K562 (cell line): ENCODE results near the gene DTL. TPM values are rescaled to one million over a fixed set of nuclear protein-coding genes. Genes with fewer than 3 reads are reported as not detected.

ENCODE experiments used
- ATF7 ChIP-seq: fragments of 450-650 bp; IDR thresholded peaks from 2 replicates; pipeline ENCODE4 v1.7.1; 2014; ENCODE audit warnings: mild to moderate bottlenecking, moderate library complexity
- BMI1 ChIP-seq: fragments of 150-350 bp; IDR thresholded peaks from 2 replicates; pipeline ENCODE4 v1.6.1; 2014; ENCODE audit warnings: low read length
- C11orf30 ChIP-seq: fragments of 450-650 bp; IDR thresholded peaks from 2 replicates; pipeline ENCODE4 v1.6.1; 2016; ENCODE audit warnings: low read depth, mild to moderate bottlenecking
- CC2D1A ChIP-seq: fragments of 450-650 bp; IDR thresholded peaks from 2 replicates; pipeline ENCODE4 v1.6.1; 2017; ENCODE audit warnings: mild to moderate bottlenecking
- CHAMP1 ChIP-seq: fragments of 450-650 bp; IDR thresholded peaks from 2 replicates; pipeline ENCODE4 v1.6.1; 2016; ENCODE audit warnings: mild to moderate bottlenecking
- ESRRA ChIP-seq: fragments of 450-650 bp; IDR thresholded peaks from 2 replicates; pipeline ENCODE4 v1.6.1; 2014; ENCODE audit warnings: low read depth, mild to moderate bottlenecking, moderate library complexity, borderline replicate concordance
- HEY1 ChIP-seq: fragments of 250-450 bp; sonication (Bioruptor Pico); IDR thresholded peaks from 2 replicates; pipeline ENCODE4 v1.5.0; 2020; ENCODE audit warnings: mild to moderate bottlenecking, moderate library complexity, borderline replicate concordance
- HMGN3 ChIP-seq: IDR thresholded peaks from 2 replicates; pipeline ENCODE4 v1.6.1; 2011; ENCODE audit warnings: borderline replicate concordance, low read depth, mild to moderate bottlenecking, mixed read lengths, low read length; ENCODE audit not compliant: insufficient read length; ENCODE audit errors: extremely low read depth
- MAZ ChIP-seq, 2 experiments: fragments of 450-650 bp in 1 of 2; sonication (generic) in 1 of 2; formaldehyde crosslinking; IDR thresholded peaks in 1 of 2; conservative IDR thresholded peaks in 1 of 2; 2 replicates each; pipeline versions ENCODE4 v1.4.0 to v1.5.0; 2020; ENCODE audit warnings: mild to moderate bottlenecking in 1 of 2, missing genetic modification reagents in 1 of 2
- MED1 ChIP-seq: sonication (generic); formaldehyde crosslinking; IDR thresholded peaks from 2 replicates; pipeline ENCODE4 v1.8.1; 2023; ENCODE audit warnings: missing genetic modification reagents, borderline replicate concordance
- PRDM10 ChIP-seq: fragments of 450-650 bp; IDR thresholded peaks from 2 replicates; pipeline ENCODE4 v1.6.1; 2018; ENCODE audit not compliant: partially characterized antibody
- SETDB1 ChIP-seq: IDR thresholded peaks from one replicate; pipeline ENCODE4 v1.6.1; 2012; ENCODE audit warnings: low read length, control low read depth, inconsistent platforms
- TBP ChIP-seq: optimal IDR thresholded peaks from 2 replicates; pipeline ENCODE3; 2011; ENCODE audit warnings: low read depth, low read length, improper control_type of control experiment
- polyA plus RNA-seq, 8 experiments: library from polyadenylated mRNA; depleted of rRNA in 4 of 8; stranded (reverse) in 5 of 8; unstranded in 3 of 8; fragments of >200 nt; fragmentation: Nextera tagmentation in 2 of 8; fragmentation: Illumina TruSeq in 1 of 8; extraction: Ambion mirVana in 2 of 8; extraction: Trizol in 1 of 8; gene quantifications; 2 replicates each; pipeline versions ENCODE4 v1.2.1 to v1.2.3, GENCODE V29; 2011 to 2014; ENCODE audit warnings: inconsistent platforms in 1 of 8, missing spikeins in 1 of 8
- total RNA-seq, 7 experiments: library from RNA; depleted of rRNA in 6 of 7; stranded (reverse); fragments of >200 nt in 6 of 7; fragmentation: Illumina TruSeq in 2 of 7; extraction: Trizol in 2 of 7; gene quantifications; 2 replicates each; pipeline versions ENCODE4 v1.2.1 to v1.2.3, GENCODE V29; 2011 to 2021; ENCODE audit warnings: low replicate concordance in 1 of 7
- TF ChIP-seq, protein P1 (sequence below): IDR thresholded peaks from 2 replicates; pipeline ENCODE4 v1.6.1; 2012; ENCODE audit warnings: low read depth, low read length, improper control_type of control experiment, borderline replicate concordance
- TF ChIP-seq, protein P2 (sequence below): fragments of 450-650 bp; IDR thresholded peaks from 2 replicates; pipeline ENCODE4 v1.6.1; 2016; ENCODE audit warnings: antibody characterized with exemption
- TF ChIP-seq, protein P3 (sequence below), 3 experiments: fragments of 200-800 bp in 1 of 3; sonication (Bioruptor generic) in 1 of 3; sonication (generic) in 1 of 3; formaldehyde crosslinking in 1 of 3; IDR thresholded peaks; 2 replicates each; pipeline versions ENCODE4 v1.6.1 to v1.8.0; 2016 to 2022; ENCODE audit warnings: mild to moderate bottlenecking in 2 of 3, missing compliant biosample characterization in 2 of 3, missing genetic modification characterization in 2 of 3, missing genetic modification reagents in 1 of 3

Gene DTL
- total and polyA plus RNA-seq, 9 of the 15 experiments (the other 6 are each of a cell fraction or from before 2014, with no cell fraction given) = 38.3 to 81.0 (median 63.2) TPM

DNA sequence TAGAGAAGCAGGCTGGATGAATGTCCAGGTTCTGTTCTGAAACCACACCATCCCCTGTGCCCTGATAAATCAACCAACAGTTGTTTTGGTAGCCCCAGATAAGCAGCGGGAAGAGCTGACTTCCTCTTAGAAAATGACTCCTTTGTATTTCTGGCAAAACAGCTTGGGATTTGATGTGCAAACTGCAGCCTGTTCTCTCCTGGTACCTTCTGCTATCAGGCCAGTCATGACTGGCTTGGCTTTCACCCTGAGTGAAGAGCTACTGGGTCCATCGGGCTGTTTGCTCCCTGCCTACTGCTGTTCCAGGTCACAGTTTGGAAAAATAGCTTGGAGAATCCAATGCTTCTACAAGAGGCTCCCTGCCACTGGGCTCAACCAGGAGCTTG lies 116.8 kb downstream of the DTL start (continued):
- TF ChIP-seq, protein P1, sequence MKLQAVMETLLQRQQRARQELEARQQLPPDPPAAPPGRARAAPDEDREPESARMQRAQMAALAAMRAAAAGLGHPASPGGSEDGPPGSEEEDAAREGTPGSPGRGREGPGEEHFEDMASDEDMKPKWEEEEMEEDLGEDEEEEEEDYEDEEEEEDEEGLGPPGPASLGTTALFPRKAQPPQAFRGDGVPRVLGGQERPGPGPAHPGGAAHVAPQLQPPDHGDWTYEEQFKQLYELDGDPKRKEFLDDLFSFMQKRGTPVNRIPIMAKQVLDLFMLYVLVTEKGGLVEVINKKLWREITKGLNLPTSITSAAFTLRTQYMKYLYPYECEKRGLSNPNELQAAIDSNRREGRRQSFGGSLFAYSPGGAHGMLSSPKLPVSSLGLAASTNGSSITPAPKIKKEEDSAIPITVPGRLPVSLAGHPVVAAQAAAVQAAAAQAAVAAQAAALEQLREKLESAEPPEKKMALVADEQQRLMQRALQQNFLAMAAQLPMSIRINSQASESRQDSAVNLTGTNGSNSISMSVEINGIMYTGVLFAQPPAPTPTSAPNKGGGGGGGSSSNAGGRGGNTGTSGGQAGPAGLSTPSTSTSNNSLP = no peak; the same call in 1 of the 2 replicates
- TF ChIP-seq SETDB1 (no peak), MED1 (CRISPR knock-in tag) (no peak), TBP (peak; percentile 62), MAZ (CRISPR knock-in tag; conservative IDR thresholded peaks at IDR 0.05 in 1 of 2, IDR thresholded peaks at IDR 0.05 in 1 of 2) (peak in 1 of 2 experiments; percentile 68; a peak in 2 of 4 replicates), ATF7 (peak; percentile 85), PRDM10 (peak; percentile 73), CHAMP1 (peak; percentile 83; the same call in 1 of the 2 replicates), BMI1 (no peak), C11orf30 (peak; percentile 45; the same call in 1 of the 2 replicates), HMGN3 (peak; percentile 88), HEY1 (peak; percentile 9; the same call in 1 of the 2 replicates), CC2D1A (peak; percentile 96), ESRRA (peak; percentile 93; the same call in 1 of the 2 replicates)
- TF ChIP-seq, protein P2, sequence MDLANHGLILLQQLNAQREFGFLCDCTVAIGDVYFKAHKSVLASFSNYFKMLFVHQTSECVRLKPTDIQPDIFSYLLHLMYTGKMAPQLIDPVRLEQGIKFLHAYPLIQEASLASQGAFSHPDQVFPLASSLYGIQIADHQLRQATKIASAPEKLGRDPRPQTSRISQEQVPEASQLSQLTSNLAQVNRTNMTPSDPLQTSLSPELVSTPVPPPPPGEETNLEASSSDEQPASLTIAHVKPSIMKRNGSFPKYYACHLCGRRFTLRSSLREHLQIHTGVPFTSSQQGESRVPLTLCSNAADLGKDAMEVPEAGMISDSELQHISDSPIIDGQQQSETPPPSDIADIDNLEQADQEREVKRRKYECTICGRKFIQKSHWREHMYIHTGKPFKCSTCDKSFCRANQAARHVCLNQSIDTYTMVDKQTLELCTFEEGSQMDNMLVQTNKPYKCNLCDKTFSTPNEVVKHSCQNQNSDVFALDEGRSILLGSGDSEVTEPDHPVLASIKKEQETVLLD = peak; percentile 88; the same call in 1 of the 2 replicates
- TF ChIP-seq, protein P3, sequence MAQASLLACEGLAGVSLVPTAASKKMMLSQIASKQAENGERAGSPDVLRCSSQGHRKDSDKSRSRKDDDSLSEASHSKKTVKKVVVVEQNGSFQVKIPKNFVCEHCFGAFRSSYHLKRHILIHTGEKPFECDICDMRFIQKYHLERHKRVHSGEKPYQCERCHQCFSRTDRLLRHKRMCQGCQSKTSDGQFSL (CRISPR knock-in tag; IDR thresholded peaks at IDR 0.05) = no peak
- TF ChIP-seq, protein P3 (tag; IDR thresholded peaks at IDR 0.05) = no peak
